Upper lobe of left lung (tissue), 4 donors: ENCODE measurements around the gene CPZ.

Experiments used
- CTCF ChIP-seq, 6 experiments: fragments of 450-650 bp in 4 of 6; fragments of 200-600 bp in 2 of 6; sonication (generic) in 2 of 6; IDR thresholded peaks; one replicate each; pipeline ENCODE4 v1.5.1; 2016 to 2019; ENCODE audit warnings: antibody characterized with exemption in 6 of 6
- EP300 ChIP-seq, 4 donors: sonication (generic); formaldehyde crosslinking; IDR thresholded peaks; one replicate each; pipeline ENCODE4 v1.5.1; 2017; ENCODE audit warnings: antibody characterized with exemption in 4 of 4, control low read depth in 2 of 4
- POLR2A ChIP-seq, 4 donors: fragments of 450-650 bp; IDR thresholded peaks; one replicate each; pipeline ENCODE4 v1.5.1; 2016 to 2017; ENCODE audit warnings: antibody characterized with exemption in 4 of 4, mild to moderate bottlenecking in 2 of 4
- POLR2AphosphoS5 ChIP-seq, 2 donors: sonication (generic); formaldehyde crosslinking; IDR thresholded peaks; one replicate each; pipeline ENCODE4 v1.5.1; 2017; ENCODE audit warnings: antibody characterized with exemption in 2 of 2

GRCh38 chr4:8585721-8586212 is 6.8 kb upstream of the CPZ start:
- TF ChIP-seq CTCF (IDR thresholded peaks at IDR 0.05), result no peak
- no peak for TF ChIP-seq POLR2A (IDR thresholded peaks at IDR 0.05)
- no peak for TF ChIP-seq POLR2AphosphoS5 (IDR thresholded peaks at IDR 0.05)
- TF ChIP-seq EP300 (IDR thresholded peaks at IDR 0.05), result no peak
